Astrocyte (in vitro differentiated cells and primary cell): Measurements from ENCODE around the gene VOPP1. TPM values are rescaled to one million over a fixed set of nuclear protein-coding genes. Genes with fewer than 3 reads are reported as not detected.

ENCODE experiments used
- DNase-seq: peaks from one replicate; pipeline ENCODE4 v3.0.0-alpha.2; 2010; ENCODE audit warnings: low read depth
- FAIRE-seq: peaks from 2 replicates; lab custom pipeline; 2011; peaks lifted over from hg19 to GRCh38; lab: Jason Lieb, UNC
- H2AFZ ChIP-seq: 2 replicates; pipeline ENCODE4 v1.6.0; 2012; ENCODE audit warnings: low read depth, low read length, inconsistent platforms
- H3K27ac ChIP-seq: 2 replicates; pipeline ENCODE4 v1.5.1; 2011; ENCODE audit warnings: low read depth, low read length, inconsistent platforms
- H3K27me3 ChIP-seq: 2 replicates; pipeline ENCODE4 v1.6.0; 2011; ENCODE audit warnings: low read length, inconsistent platforms; ENCODE audit not compliant: insufficient read depth
- H3K36me3 ChIP-seq: 2 replicates; pipeline ENCODE4 v1.5.1; 2011; ENCODE audit warnings: low read length, inconsistent platforms; ENCODE audit not compliant: insufficient read depth
- H3K4me1 ChIP-seq: 2 replicates; pipeline ENCODE4 v1.5.1; 2011; ENCODE audit warnings: low read length, inconsistent platforms; ENCODE audit not compliant: insufficient read depth
- H3K4me2 ChIP-seq: 2 replicates; pipeline ENCODE4 v1.6.0; 2012; ENCODE audit warnings: low read length, inconsistent platforms
- H3K4me3 ChIP-seq: 2 replicates; pipeline ENCODE4 v1.5.1; 2011; ENCODE audit warnings: low read depth, mild to moderate bottlenecking, low read length, inconsistent platforms; ENCODE audit not compliant: insufficient read depth
- H3K79me2 ChIP-seq: 2 replicates; pipeline ENCODE4 v1.6.0; 2012; ENCODE audit warnings: mild to moderate bottlenecking, low read length, inconsistent platforms; ENCODE audit not compliant: insufficient read depth
- H3K9ac ChIP-seq: 2 replicates; pipeline ENCODE4 v1.6.0; 2012; ENCODE audit warnings: mild to moderate bottlenecking, low read length, inconsistent platforms
- H3K9me3 ChIP-seq: 2 replicates; pipeline ENCODE4 v1.5.1; 2012; ENCODE audit warnings: low read depth, mild to moderate bottlenecking, low read length, inconsistent platforms; ENCODE audit not compliant: insufficient read depth
- H4K20me1 ChIP-seq: 2 replicates; pipeline ENCODE4 v1.6.0; 2012; ENCODE audit warnings: low read length, inconsistent platforms; ENCODE audit not compliant: insufficient read depth
- H3K27ac Mint-ChIP-seq: one replicate; pipeline ENCODE4 v1.8.0; 2021; ENCODE audit warnings: mild to moderate bottlenecking, mixed read lengths; ENCODE audit not compliant: unreplicated experiment
- H3K27me3 Mint-ChIP-seq: one replicate; pipeline ENCODE4 v1.8.0; 2021; ENCODE audit warnings: low read depth, mixed read lengths; ENCODE audit not compliant: unreplicated experiment
- H3K36me3 Mint-ChIP-seq: one replicate; pipeline ENCODE4 v1.8.0; 2021; ENCODE audit warnings: low read depth, mixed read lengths; ENCODE audit not compliant: unreplicated experiment
- H3K4me1 Mint-ChIP-seq: one replicate; pipeline ENCODE4 v1.8.0; 2021; ENCODE audit warnings: low read depth, mixed read lengths; ENCODE audit not compliant: unreplicated experiment
- H3K4me3 Mint-ChIP-seq: one replicate; pipeline ENCODE4 v1.8.0; 2021; ENCODE audit warnings: mild to moderate bottlenecking, moderate library complexity, mixed read lengths; ENCODE audit not compliant: unreplicated experiment
- H3K9me3 Mint-ChIP-seq: one replicate; pipeline ENCODE4 v1.8.0; 2021; ENCODE audit warnings: mild to moderate bottlenecking, mixed read lengths; ENCODE audit not compliant: unreplicated experiment
- EZH2 ChIP-seq: IDR thresholded peaks from 2 replicates; pipeline ENCODE4 v1.6.1; 2012; ENCODE audit warnings: mild to moderate bottlenecking, low read length, inconsistent platforms; ENCODE audit not compliant: insufficient read depth
- total RNA-seq: library from RNA; stranded (reverse); gene quantifications from 2 replicates; pipeline ENCODE4 v1.2.1, GENCODE V29; 2021
- TF ChIP-seq, protein P1 (sequence below): IDR thresholded peaks from 2 replicates; pipeline ENCODE4 v1.5.1; 2011; ENCODE audit warnings: low read depth, mild to moderate bottlenecking, inconsistent platforms, low read length, moderate library complexity; ENCODE audit not compliant: insufficient read depth

Gene VOPP1
- total RNA-seq, 1 donor from 2014 or later: 133 TPM

DNA sequence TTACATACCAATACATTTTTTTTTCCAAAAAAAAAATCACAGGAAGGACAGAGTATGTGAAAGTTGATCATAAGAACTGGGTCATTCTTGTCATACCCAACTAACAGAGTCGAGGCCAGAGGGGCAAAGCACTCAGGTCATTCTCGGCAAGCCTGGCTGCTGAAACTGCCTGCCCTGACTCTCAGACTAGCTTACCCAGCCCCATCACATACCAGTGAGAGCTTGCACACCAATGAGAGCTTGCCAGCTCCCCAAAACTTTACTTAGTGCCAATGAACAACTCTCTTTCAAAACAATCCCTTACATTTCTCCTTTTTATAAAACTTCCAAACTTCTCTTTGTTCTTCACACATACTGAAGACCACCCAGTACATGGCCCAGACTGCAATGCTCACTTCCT lies 48.9 kb downstream of the VOPP1 start:
- H3K4me3 Mint-ChIP-seq: no peak overlapping the region
- no peaks in the 10 kb centered on the region for H3K27me3 Mint-ChIP-seq
- Histone ChIP-seq H2AFZ (no peak overlapping the region), H3K4me2 (no peak overlapping the region), H4K20me1 (peaks cover 96% of the 10 kb centered on the region), H3K4me1 (no peaks in the 10 kb centered on the region), H3K4me3 (no peak overlapping the region), H3K27me3 (no peaks in the 10 kb centered on the region), H3K27ac (no peak overlapping the region), H3K36me3 (peaks cover 14% of the 10 kb centered on the region), H3K9me3 (no peaks in the 10 kb centered on the region), H3K79me2 (peaks cover 82% of the 10 kb centered on the region), H3K9ac (no peak overlapping the region)
- H3K4me1 Mint-ChIP-seq: peaks cover 25% of the 10 kb centered on the region
- no peaks in the 10 kb centered on the region for H3K9me3 Mint-ChIP-seq
- TF ChIP-seq EZH2: no peak
- TF ChIP-seq, protein P1, sequence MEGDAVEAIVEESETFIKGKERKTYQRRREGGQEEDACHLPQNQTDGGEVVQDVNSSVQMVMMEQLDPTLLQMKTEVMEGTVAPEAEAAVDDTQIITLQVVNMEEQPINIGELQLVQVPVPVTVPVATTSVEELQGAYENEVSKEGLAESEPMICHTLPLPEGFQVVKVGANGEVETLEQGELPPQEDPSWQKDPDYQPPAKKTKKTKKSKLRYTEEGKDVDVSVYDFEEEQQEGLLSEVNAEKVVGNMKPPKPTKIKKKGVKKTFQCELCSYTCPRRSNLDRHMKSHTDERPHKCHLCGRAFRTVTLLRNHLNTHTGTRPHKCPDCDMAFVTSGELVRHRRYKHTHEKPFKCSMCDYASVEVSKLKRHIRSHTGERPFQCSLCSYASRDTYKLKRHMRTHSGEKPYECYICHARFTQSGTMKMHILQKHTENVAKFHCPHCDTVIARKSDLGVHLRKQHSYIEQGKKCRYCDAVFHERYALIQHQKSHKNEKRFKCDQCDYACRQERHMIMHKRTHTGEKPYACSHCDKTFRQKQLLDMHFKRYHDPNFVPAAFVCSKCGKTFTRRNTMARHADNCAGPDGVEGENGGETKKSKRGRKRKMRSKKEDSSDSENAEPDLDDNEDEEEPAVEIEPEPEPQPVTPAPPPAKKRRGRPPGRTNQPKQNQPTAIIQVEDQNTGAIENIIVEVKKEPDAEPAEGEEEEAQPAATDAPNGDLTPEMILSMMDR: no peak
- no peak for DNase-seq
- H3K36me3 Mint-ChIP-seq: peaks cover 7% of the 10 kb centered on the region
- no peak for FAIRE-seq
- no peak overlapping the region for H3K27ac Mint-ChIP-seq

DNA sequence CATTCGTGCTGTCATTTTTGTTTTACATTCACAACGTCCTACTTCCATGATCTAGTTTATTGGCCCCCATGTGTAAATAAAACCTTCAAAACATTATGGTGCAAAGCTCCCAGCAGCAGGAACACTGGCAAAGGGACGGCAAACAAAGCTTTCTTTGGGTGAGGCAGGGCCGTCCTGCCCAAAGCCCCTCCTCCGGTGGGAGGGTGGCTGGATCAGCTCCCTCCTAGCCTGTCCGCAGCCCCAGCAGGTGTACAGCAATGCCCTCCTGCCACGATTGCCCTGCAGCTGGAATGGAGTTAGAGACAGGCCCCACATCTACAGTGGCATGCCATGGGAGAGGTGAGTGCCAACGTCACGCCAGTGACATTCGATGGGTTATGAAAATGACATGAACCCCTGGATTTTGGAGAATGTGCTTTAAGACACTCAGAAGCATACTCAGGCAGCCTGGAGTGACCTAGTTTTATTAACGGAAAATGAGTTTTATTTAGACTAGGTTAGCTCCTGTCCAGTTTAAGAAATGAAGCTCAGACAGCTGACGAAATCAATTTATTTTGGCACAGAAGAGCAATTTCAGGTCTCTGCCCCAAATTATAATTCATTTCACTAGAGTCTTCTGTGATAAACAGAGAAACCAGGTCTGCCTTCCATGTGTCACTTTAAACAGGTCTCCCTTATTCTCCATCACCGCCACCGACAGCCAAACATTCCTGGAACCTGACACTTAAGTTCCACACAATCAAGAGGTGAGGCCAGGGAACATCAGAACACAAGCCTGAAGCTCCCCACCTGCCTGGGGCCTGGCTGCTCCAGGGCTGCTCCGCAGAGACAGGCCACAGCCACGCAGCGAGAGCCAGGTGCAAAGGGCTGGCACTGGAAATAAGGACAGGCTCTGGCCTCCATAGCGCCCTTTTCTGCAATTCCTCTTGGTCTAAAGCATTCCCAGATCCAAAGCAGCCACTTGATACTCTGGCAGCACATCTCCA lies 50.1 kb downstream of the VOPP1 start:
- no peak overlapping the region for H3K4me3 Mint-ChIP-seq
- no peaks in the 10 kb centered on the region for H3K27me3 Mint-ChIP-seq
- H3K4me1 Mint-ChIP-seq: peaks cover 25% of the 10 kb centered on the region
- no peak overlapping the region for H2AFZ ChIP-seq
- no peaks in the 10 kb centered on the region for H3K27me3 ChIP-seq
- no peaks in the 10 kb centered on the region for H3K4me1 ChIP-seq
- no peaks in the 10 kb centered on the region for H3K9me3 ChIP-seq
- no peak overlapping the region for H3K4me2 ChIP-seq
- peaks cover 82% of the 10 kb centered on the region for H3K79me2 ChIP-seq
- H3K27ac Mint-ChIP-seq: no peak overlapping the region
- DNase-seq (no peak), FAIRE-seq (no peak)
- H3K36me3 ChIP-seq: peaks cover 22% of the 10 kb centered on the region
- peaks cover 10% of the 10 kb centered on the region for H3K36me3 Mint-ChIP-seq
- H4K20me1 ChIP-seq: peaks cover 96% of the 10 kb centered on the region
- H3K9me3 Mint-ChIP-seq: no peaks in the 10 kb centered on the region
- no peak for TF ChIP-seq EZH2
- TF ChIP-seq, protein P1: no peak
- no peak overlapping the region for H3K4me3 ChIP-seq
- no peak overlapping the region for H3K9ac ChIP-seq
- H3K27ac ChIP-seq: no peak overlapping the region

DNA sequence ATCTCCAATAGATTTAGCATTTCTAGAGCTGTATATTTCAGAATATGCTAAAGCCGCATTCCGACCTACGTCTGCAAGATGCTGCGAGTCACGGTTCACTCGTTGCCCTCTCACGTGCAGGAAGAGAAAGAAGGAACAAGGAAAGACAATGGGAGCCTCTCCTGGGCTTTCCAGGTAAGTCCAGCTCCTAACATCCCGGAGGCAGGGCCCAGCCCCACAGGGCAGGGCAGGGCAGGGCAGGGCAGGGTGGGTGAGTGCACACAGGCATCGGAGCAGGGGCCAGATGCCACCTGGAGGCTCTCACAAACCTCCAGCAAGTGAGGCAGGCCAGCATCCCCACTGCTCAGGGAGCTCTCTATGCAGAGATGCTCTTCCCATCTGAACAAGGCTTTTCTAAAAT lies 50.8 kb downstream of the VOPP1 start:
- Histone ChIP-seq H3K79me2 (peaks cover 75% of the 10 kb centered on the region), H3K4me3 (no peak overlapping the region), H3K4me2 (no peak overlapping the region), H2AFZ (no peak overlapping the region), H3K27ac (no peak overlapping the region), H4K20me1 (peaks cover 91% of the 10 kb centered on the region), H3K9ac (no peak overlapping the region), H3K27me3 (no peaks in the 10 kb centered on the region), H3K36me3 (peaks cover 22% of the 10 kb centered on the region), H3K4me1 (no peaks in the 10 kb centered on the region), H3K9me3 (no peaks in the 10 kb centered on the region)
- Mint-ChIP-seq H3K27me3 (no peaks in the 10 kb centered on the region), H3K27ac (no peak overlapping the region), H3K4me3 (no peak overlapping the region), H3K4me1 (peaks cover 26% of the 10 kb centered on the region), H3K9me3 (no peaks in the 10 kb centered on the region), H3K36me3 (peaks cover 11% of the 10 kb centered on the region)
- FAIRE-seq (no peak), DNase-seq (no peak)
- no peak for TF ChIP-seq EZH2
- TF ChIP-seq, protein P1: no peak
